ENCODE data around the gene GFRA1.

GRCh38 chr10:116026725-116027124 is 246.3 kb downstream of the GFRA1 start:
- TF ChIP-seq, protein P1, sequence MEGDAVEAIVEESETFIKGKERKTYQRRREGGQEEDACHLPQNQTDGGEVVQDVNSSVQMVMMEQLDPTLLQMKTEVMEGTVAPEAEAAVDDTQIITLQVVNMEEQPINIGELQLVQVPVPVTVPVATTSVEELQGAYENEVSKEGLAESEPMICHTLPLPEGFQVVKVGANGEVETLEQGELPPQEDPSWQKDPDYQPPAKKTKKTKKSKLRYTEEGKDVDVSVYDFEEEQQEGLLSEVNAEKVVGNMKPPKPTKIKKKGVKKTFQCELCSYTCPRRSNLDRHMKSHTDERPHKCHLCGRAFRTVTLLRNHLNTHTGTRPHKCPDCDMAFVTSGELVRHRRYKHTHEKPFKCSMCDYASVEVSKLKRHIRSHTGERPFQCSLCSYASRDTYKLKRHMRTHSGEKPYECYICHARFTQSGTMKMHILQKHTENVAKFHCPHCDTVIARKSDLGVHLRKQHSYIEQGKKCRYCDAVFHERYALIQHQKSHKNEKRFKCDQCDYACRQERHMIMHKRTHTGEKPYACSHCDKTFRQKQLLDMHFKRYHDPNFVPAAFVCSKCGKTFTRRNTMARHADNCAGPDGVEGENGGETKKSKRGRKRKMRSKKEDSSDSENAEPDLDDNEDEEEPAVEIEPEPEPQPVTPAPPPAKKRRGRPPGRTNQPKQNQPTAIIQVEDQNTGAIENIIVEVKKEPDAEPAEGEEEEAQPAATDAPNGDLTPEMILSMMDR (IDR thresholded peaks at IDR 0.05; ENCODE audit: low read length): no peak
- TF ChIP-seq EZH2 (IDR thresholded peaks at IDR 0.05; ENCODE audit: borderline replicate concordance, low read length): no peak

Measured in OCI-LY1 (cell line).